SU-DHL-6 (cell line): ENCODE data around the gene RNF130.

Experiments used
- H2AFZ ChIP-seq: fragments of 200-600 bp; sonication (generic); 2 replicates; pipeline ENCODE4 v1.6.1; 2014; ENCODE audit warnings: low read depth, mild to moderate bottlenecking, moderate library complexity, mixed read lengths, antibody characterized with exemption, low read length; ENCODE audit not compliant: severe bottlenecking
- H3F3A ChIP-seq: fragments of 200-600 bp; shearing (Covaris generic); 2 replicates; pipeline ENCODE4 v1.6.0; 2016; ENCODE audit warnings: antibody characterized with exemption, mild to moderate bottlenecking; ENCODE audit not compliant: insufficient read depth
- H3K27ac ChIP-seq: fragments of 200-600 bp; sonication (generic); 2 replicates; pipeline ENCODE4 v1.5.1; 2016; ENCODE audit warnings: low read depth, mild to moderate bottlenecking, low read length, moderate library complexity, mixed read lengths
- H3K27me3 ChIP-seq: fragments of 200-600 bp; sonication (generic), shearing (Covaris generic); 2 replicates; pipeline ENCODE4 v1.6.0; 2014; ENCODE audit warnings: mild to moderate bottlenecking, low read length
- H3K36me3 ChIP-seq: fragments of 200-600 bp; sonication (generic); 2 replicates; pipeline ENCODE4 v1.6.1; 2014; ENCODE audit warnings: mild to moderate bottlenecking, low read length, mixed read lengths
- H3K4me2 ChIP-seq: fragments of 300-600, 200-600 bp; shearing (Covaris generic), sonication (generic); 2 replicates; pipeline ENCODE4 v1.6.0; 2014; ENCODE audit warnings: low read length, low read depth, mild to moderate bottlenecking; ENCODE audit not compliant: poor library complexity, severe bottlenecking
- H3K4me3 ChIP-seq: fragments of 200-600 bp; sonication (generic); 2 replicates; pipeline ENCODE4 v1.5.1; 2014; ENCODE audit warnings: antibody characterized with exemption, low read length, mild to moderate bottlenecking, mixed read lengths; ENCODE audit not compliant: insufficient read depth, poor library complexity, severe bottlenecking
- H3K79me2 ChIP-seq: fragments of 200-600 bp; sonication (generic); 2 replicates; pipeline ENCODE4 v1.6.1; 2014; ENCODE audit warnings: mild to moderate bottlenecking, low read length, moderate library complexity; ENCODE audit not compliant: insufficient read depth
- H3K9ac ChIP-seq: fragments of 200-600 bp; sonication (generic); 2 replicates; pipeline ENCODE4 v1.7.0; 2014; ENCODE audit warnings: mild to moderate bottlenecking, low read length
- H3K9me2 ChIP-seq: fragments of 200-600 bp; sonication (generic); replicated peaks from 2 replicates; pipeline ENCODE4 v1.6.1; 2014; ENCODE audit warnings: low read length; ENCODE audit not compliant: insufficient read depth
- H3K9me3 ChIP-seq: fragments of 200-600 bp; sonication (generic); 2 replicates; pipeline ENCODE4 v1.6.1; 2014; ENCODE audit warnings: low read length, mixed read lengths; ENCODE audit not compliant: insufficient read depth
- H4K20me1 ChIP-seq: fragments of 200-600 bp; sonication (generic); 2 replicates; pipeline ENCODE4 v1.6.1; 2014; ENCODE audit warnings: low read depth, mild to moderate bottlenecking, antibody characterized with exemption, low read length, moderate library complexity, mixed read lengths
- CTCF ChIP-seq: fragments of 200-600 bp; sonication (generic); IDR thresholded peaks from one replicate; pipeline ENCODE4 v1.5.1; 2017; ENCODE audit warnings: antibody characterized with exemption, mild to moderate bottlenecking, low read length, moderate library complexity; ENCODE audit not compliant: insufficient read depth, poor library complexity, severe bottlenecking
- EZH2phosphoT487 ChIP-seq: fragments of 200-600 bp; sonication (generic), shearing (Covaris generic); conservative IDR thresholded peaks from 2 replicates; pipeline ENCODE4 v1.6.1; 2018; ENCODE audit warnings: mild to moderate bottlenecking, antibody characterized with exemption, low read length, moderate library complexity, mixed read lengths

The RNF130 gene

GRCh38 chr5:180097163-180097894 lies 25.8 kb upstream of the RNF130 start:
- no peak overlapping the region for H3K4me3 ChIP-seq
- no peaks in the 10 kb centered on the region for H4K20me1 ChIP-seq
- no peak for TF ChIP-seq CTCF
- TF ChIP-seq EZH2phosphoT487, result no peak

GRCh38 chr5:180096616-180097015 lies 25.1 kb upstream of the RNF130 start:
- H4K20me1 ChIP-seq, result no peaks in the 10 kb centered on the region

More at GRCh38 chr5:180097163-180097894, 25.8 kb upstream of the RNF130 start:
- Histone ChIP-seq H3K36me3 (no peaks in the 10 kb centered on the region), H3K79me2 (no peaks in the 10 kb centered on the region), H2AFZ (no peak overlapping the region), H3K9me3 (no peaks in the 10 kb centered on the region), H3K27me3 (no peaks in the 10 kb centered on the region), H3K9me2 (no peaks in the 10 kb centered on the region), H3K9ac (no peak overlapping the region), H3K27ac (no peak overlapping the region), H3F3A (no peaks in the 10 kb centered on the region), H3K4me2 (no peak overlapping the region)

GRCh38 chr5:180095545-180095944 lies 24.0 kb upstream of the RNF130 start:
- H3K4me2 ChIP-seq, result no peak overlapping the region
- H3K36me3 ChIP-seq, result no peaks in the 10 kb centered on the region
- H3K27ac ChIP-seq, result no peak overlapping the region

More at GRCh38 chr5:180096616-180097015, 25.1 kb upstream of the RNF130 start:
- H3K27ac ChIP-seq, result no peak overlapping the region
- no peaks in the 10 kb centered on the region for H3K36me3 ChIP-seq
- no peak overlapping the region for H3K9ac ChIP-seq
- TF ChIP-seq CTCF (no peak), EZH2phosphoT487 (no peak)
- H3K9me2 ChIP-seq, result no peaks in the 10 kb centered on the region
- H3K4me3 ChIP-seq, result no peak overlapping the region
- H3F3A ChIP-seq, result no peaks in the 10 kb centered on the region
- H3K27me3 ChIP-seq, result no peaks in the 10 kb centered on the region
- no peaks in the 10 kb centered on the region for H3K9me3 ChIP-seq
- H2AFZ ChIP-seq, result no peak overlapping the region
- no peaks in the 10 kb centered on the region for H3K79me2 ChIP-seq
- no peak overlapping the region for H3K4me2 ChIP-seq

More at GRCh38 chr5:180095545-180095944, 24.0 kb upstream of the RNF130 start:
- no peaks in the 10 kb centered on the region for H3K9me3 ChIP-seq
- H3F3A ChIP-seq, result no peaks in the 10 kb centered on the region
- no peaks in the 10 kb centered on the region for H3K79me2 ChIP-seq
- H4K20me1 ChIP-seq, result no peaks in the 10 kb centered on the region
- TF ChIP-seq CTCF (no peak), EZH2phosphoT487 (no peak)
- no peak overlapping the region for H2AFZ ChIP-seq
- H3K4me3 ChIP-seq, result no peak overlapping the region
- no peaks in the 10 kb centered on the region for H3K9me2 ChIP-seq
- no peak overlapping the region for H3K9ac ChIP-seq
- no peaks in the 10 kb centered on the region for H3K27me3 ChIP-seq
